Chondrocyte (in vitro differentiated cells): ENCODE results near the gene HASPIN. TPM values are rescaled to one million over a fixed set of nuclear protein-coding genes. Genes with fewer than 3 reads are reported as not detected.

Source experiments
- DNase-seq: peaks from one replicate; pipeline ENCODE4 v3.0.0; 2021; ENCODE audit warnings: mixed read lengths, low spot score
- H3K27ac Mint-ChIP-seq: one replicate; pipeline ENCODE4 v1.8.0; 2021; ENCODE audit warnings: mild to moderate bottlenecking, moderate library complexity, mixed read lengths; ENCODE audit not compliant: unreplicated experiment
- H3K27me3 Mint-ChIP-seq: 2 replicates; pipeline ENCODE4 v1.8.0; 2021; ENCODE audit warnings: low read depth, mixed read lengths
- H3K36me3 Mint-ChIP-seq: 2 replicates; pipeline ENCODE4 v1.8.0; 2021; ENCODE audit warnings: low read depth, mixed read lengths
- H3K4me1 Mint-ChIP-seq: 2 replicates; pipeline ENCODE4 v1.8.0; 2021; ENCODE audit warnings: low read depth, mild to moderate bottlenecking, mixed read lengths
- H3K4me3 Mint-ChIP-seq: one replicate; pipeline ENCODE4 v1.8.0; 2021; ENCODE audit warnings: mild to moderate bottlenecking, moderate library complexity, mixed read lengths; ENCODE audit not compliant: unreplicated experiment
- H3K9me3 Mint-ChIP-seq: 2 replicates; pipeline ENCODE4 v1.8.0; 2021; ENCODE audit warnings: low read depth, mixed read lengths
- CTCF ChIP-seq: fragments of 200-600 bp; sonication (generic); IDR thresholded peaks from 2 replicates; pipeline ENCODE4 v1.5.0; 2021; ENCODE audit warnings: antibody characterized with exemption, mild to moderate bottlenecking, moderate library complexity
- long read RNA-seq: library from polyadenylated mRNA; stranded (forward); transcript quantifications from one replicate; pipeline ENCODE4 v2.0.0, GENCODE V29; 2021
- total RNA-seq: library from RNA; stranded (reverse); gene quantifications from 3 replicates; pipeline ENCODE4 v1.2.1, GENCODE V29; 2021

Gene HASPIN
- total RNA-seq = 2.1 to 2.6 TPM (median 2.2 TPM) in 3 replicates
- long read RNA-seq, partial matches to known transcripts = 0 of 2 reads
- long read RNA-seq, other reads (novel, unspliced or antisense) = 0 of 2 reads

GRCh38 chr17:3723556-3724377 lies at the start of gene HASPIN:
TSS of gene HASPIN (plus strand) at chr17:3723903. CDS start at chr17:3723936, 33 bp downstream.
- DNase-seq = peak; percentile 94
- Mint-ChIP-seq H3K36me3 (peaks cover 1% of the 10 kb centered on the region), H3K9me3 (no peaks in the 10 kb centered on the region), H3K27me3 (no peaks in the 10 kb centered on the region), H3K4me1 (peaks cover 40% of the 10 kb centered on the region), H3K4me3 (peak within 1 kb of the TSS; percentile 90), H3K27ac (peak within 1 kb of the TSS; percentile 86)
- TF ChIP-seq CTCF = peak; percentile 68

GRCh38 chr17:3675886-3676285 lies 47.8 kb upstream of the HASPIN start:
- H3K4me1 Mint-ChIP-seq = no peaks in the 10 kb centered on the region

GRCh38 chr17:3678095-3678820 lies 45.4 kb upstream of the HASPIN start:
- TF ChIP-seq CTCF = no peak
- H3K4me3 Mint-ChIP-seq = no peak overlapping the region
- H3K4me1 Mint-ChIP-seq = no peaks in the 10 kb centered on the region
- peaks cover 11% of the 10 kb centered on the region for H3K27me3 Mint-ChIP-seq
- no peak overlapping the region for H3K27ac Mint-ChIP-seq
- H3K36me3 Mint-ChIP-seq = no peaks in the 10 kb centered on the region
- no peaks in the 10 kb centered on the region for H3K9me3 Mint-ChIP-seq
- no peak for DNase-seq

More at GRCh38 chr17:3675886-3676285, 47.8 kb upstream of the HASPIN start:
- Mint-ChIP-seq H3K9me3 (no peaks in the 10 kb centered on the region), H3K36me3 (no peaks in the 10 kb centered on the region), H3K27ac (no peak overlapping the region), H3K27me3 (no peaks in the 10 kb centered on the region), H3K4me3 (no peak overlapping the region)
- DNase-seq = no peak
- no peak for TF ChIP-seq CTCF

GRCh38 chr17:3678821-3679530 lies 44.7 kb upstream of the HASPIN start:
- Mint-ChIP-seq H3K4me3 (no peak overlapping the region), H3K36me3 (no peaks in the 10 kb centered on the region), H3K27me3 (peaks cover 11% of the 10 kb centered on the region), H3K4me1 (no peaks in the 10 kb centered on the region), H3K27ac (no peak overlapping the region), H3K9me3 (no peaks in the 10 kb centered on the region)
- no peak for TF ChIP-seq CTCF
- DNase-seq = no peak
